ENCODE data around the gene CUBN. TPM values are rescaled to one million over a fixed set of nuclear protein-coding genes. Genes with fewer than 3 reads are reported as not detected.

The CUBN gene
- total RNA-seq, 2 donors from 2014 or later = 1.3 to 9.7 TPM

DNA sequence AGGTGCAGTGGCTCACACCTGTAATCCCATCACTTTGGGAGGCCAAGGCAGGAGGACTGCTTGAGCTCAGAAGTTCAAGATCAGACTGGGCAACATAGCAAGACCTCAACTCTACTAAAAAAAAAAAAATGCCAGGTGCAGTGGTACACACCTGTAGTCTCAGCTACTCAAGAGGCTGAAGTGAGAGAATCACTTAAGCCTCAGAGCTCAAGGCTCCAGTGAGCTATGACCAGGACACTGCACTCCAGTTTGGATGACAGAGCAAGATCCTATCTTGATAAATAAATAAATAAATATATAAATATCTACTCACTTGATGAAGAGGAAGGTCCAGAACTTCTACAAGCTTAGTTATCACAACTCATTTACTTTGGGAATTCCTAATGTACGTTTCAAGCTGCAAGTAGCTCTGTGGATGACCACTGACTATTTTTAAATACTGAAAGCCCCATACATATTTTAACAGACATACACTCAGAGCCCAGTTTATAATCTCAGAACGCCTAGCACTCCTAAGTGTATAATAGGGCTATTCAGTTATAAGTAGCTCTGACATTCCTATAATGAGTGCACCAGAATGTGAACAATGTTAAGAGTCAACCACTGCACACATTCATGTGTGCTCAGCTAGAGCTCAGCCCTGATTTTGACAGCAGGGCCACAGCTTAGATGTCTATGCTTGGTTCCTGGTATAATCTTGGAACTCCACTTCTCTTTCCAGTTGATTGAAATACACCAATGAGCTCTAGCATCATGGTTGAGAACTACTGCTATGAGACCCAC, 119.1 kb downstream of the CUBN start:
- 90% methylated on average over 2 of the region's 2 CpGs for WGBS
- TF ChIP-seq POLR2A (IDR thresholded peaks at IDR 0.05) (no peak), POLR2AphosphoS5 (IDR thresholded peaks at IDR 0.05) (no peak)
- TF ChIP-seq, protein P1, sequence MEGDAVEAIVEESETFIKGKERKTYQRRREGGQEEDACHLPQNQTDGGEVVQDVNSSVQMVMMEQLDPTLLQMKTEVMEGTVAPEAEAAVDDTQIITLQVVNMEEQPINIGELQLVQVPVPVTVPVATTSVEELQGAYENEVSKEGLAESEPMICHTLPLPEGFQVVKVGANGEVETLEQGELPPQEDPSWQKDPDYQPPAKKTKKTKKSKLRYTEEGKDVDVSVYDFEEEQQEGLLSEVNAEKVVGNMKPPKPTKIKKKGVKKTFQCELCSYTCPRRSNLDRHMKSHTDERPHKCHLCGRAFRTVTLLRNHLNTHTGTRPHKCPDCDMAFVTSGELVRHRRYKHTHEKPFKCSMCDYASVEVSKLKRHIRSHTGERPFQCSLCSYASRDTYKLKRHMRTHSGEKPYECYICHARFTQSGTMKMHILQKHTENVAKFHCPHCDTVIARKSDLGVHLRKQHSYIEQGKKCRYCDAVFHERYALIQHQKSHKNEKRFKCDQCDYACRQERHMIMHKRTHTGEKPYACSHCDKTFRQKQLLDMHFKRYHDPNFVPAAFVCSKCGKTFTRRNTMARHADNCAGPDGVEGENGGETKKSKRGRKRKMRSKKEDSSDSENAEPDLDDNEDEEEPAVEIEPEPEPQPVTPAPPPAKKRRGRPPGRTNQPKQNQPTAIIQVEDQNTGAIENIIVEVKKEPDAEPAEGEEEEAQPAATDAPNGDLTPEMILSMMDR (IDR thresholded peaks at IDR 0.05) = no peak
- no peak overlapping the region for H3K4me3 ChIP-seq

GRCh38 chr10:17009212-17009700, 120.4 kb downstream of the CUBN start:
- Histone ChIP-seq H3K36me3 (no peaks in the 10 kb centered on the region), H3K9me3 (no peaks in the 10 kb centered on the region), H3K4me1 (replicated peaks) (no peaks in the 10 kb centered on the region), H3K27ac (peak overlapping the region in 1 of 2 donors; percentile 32), H3K27me3 (replicated peaks; ENCODE audit: insufficient read depth) (no peaks in the 10 kb centered on the region), H3K4me3 (no peak overlapping the region)
- no peak for DNase-seq (ENCODE audit: low spot score)
- TF ChIP-seq POLR2A (IDR thresholded peaks at IDR 0.05) = no peak
- TF ChIP-seq POLR2AphosphoS5 (IDR thresholded peaks at IDR 0.05) = no peak
- TF ChIP-seq, protein P1 (IDR thresholded peaks at IDR 0.05) = no peak
- intact Hi-C loops (cut with DNase I) = no loop called here
- 78% methylated on average over 3 of the region's 3 CpGs for WGBS

More for the DNA sequence above, 119.1 kb downstream of the CUBN start:
- no peaks in the 10 kb centered on the region for H3K36me3 ChIP-seq
- no peaks in the 10 kb centered on the region for H3K4me1 ChIP-seq (replicated peaks)
- no peak overlapping the region for H3K27ac ChIP-seq
- H3K27me3 ChIP-seq (replicated peaks; ENCODE audit: insufficient read depth) = no peaks in the 10 kb centered on the region
- DNase-seq (ENCODE audit: low spot score) = no peak
- intact Hi-C loops (cut with DNase I) = no loop called here
- H3K9me3 ChIP-seq = no peaks in the 10 kb centered on the region

GRCh38 chr10:17007418-17007770, 122.2 kb downstream of the CUBN start:
- no peak overlapping the region for H3K27ac ChIP-seq
- no peaks in the 10 kb centered on the region for H3K36me3 ChIP-seq
- H3K4me3 ChIP-seq = no peak overlapping the region
- no peaks in the 10 kb centered on the region for H3K27me3 ChIP-seq (replicated peaks; ENCODE audit: insufficient read depth)
- no peak for DNase-seq (ENCODE audit: low spot score)
- 81% methylated on average over 8 of the region's 8 CpGs for WGBS
- TF ChIP-seq POLR2A (IDR thresholded peaks at IDR 0.05) = no peak
- TF ChIP-seq, protein P1 (IDR thresholded peaks at IDR 0.05) = no peak
- TF ChIP-seq POLR2AphosphoS5 (IDR thresholded peaks at IDR 0.05) = no peak
- no peaks in the 10 kb centered on the region for H3K4me1 ChIP-seq (replicated peaks)
- no peaks in the 10 kb centered on the region for H3K9me3 ChIP-seq
- intact Hi-C loops (cut with DNase I) = no loop called here

GRCh38 chr10:17006631-17007417, 122.8 kb downstream of the CUBN start:
- Histone ChIP-seq H3K36me3 (no peaks in the 10 kb centered on the region), H3K4me1 (replicated peaks) (no peaks in the 10 kb centered on the region), H3K4me3 (no peak overlapping the region), H3K27me3 (replicated peaks; ENCODE audit: insufficient read depth) (no peaks in the 10 kb centered on the region), H3K9me3 (no peaks in the 10 kb centered on the region), H3K27ac (no peak overlapping the region)
- DNase-seq (ENCODE audit: low spot score) = peak; percentile 16
- TF ChIP-seq POLR2A (IDR thresholded peaks at IDR 0.05) (no peak), POLR2AphosphoS5 (IDR thresholded peaks at IDR 0.05) (no peak)
- TF ChIP-seq, protein P1 (IDR thresholded peaks at IDR 0.05) = no peak
- intact Hi-C loops (cut with DNase I) = no loop called here
- 70% methylated on average over 12 of the region's 12 CpGs for WGBS

All from prostate gland (tissue), 2 donors.